Measurements from ENCODE around the gene HIGD1A.

HIGD1A gene

DNA sequence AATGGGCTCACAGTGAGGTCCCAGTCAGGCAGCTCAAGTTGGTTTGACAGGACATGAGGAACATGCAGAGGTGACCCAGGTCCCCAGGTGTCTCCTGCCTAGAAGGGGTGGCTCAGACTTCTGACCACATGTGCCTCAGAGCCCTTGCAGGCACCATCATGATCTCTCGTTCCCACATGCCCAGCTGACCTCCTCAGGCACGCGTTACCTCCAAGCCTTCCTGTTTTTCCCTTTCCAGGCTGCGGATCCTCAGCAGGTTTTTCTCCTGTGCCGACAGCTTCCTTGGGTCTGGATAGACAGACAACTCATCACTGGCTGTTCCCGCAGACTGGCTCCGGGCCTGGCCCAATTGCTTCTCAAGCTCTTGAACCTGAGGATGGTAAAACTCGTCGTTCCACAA, 61.6 kb downstream of the HIGD1A start:
- POLR2A ChIA-PET (ENCODE audit: low non-redundant PET) = no interaction called here
- no peak for DNase-seq (ENCODE audit: low spot score)
- TF ChIP-seq, protein P1, sequence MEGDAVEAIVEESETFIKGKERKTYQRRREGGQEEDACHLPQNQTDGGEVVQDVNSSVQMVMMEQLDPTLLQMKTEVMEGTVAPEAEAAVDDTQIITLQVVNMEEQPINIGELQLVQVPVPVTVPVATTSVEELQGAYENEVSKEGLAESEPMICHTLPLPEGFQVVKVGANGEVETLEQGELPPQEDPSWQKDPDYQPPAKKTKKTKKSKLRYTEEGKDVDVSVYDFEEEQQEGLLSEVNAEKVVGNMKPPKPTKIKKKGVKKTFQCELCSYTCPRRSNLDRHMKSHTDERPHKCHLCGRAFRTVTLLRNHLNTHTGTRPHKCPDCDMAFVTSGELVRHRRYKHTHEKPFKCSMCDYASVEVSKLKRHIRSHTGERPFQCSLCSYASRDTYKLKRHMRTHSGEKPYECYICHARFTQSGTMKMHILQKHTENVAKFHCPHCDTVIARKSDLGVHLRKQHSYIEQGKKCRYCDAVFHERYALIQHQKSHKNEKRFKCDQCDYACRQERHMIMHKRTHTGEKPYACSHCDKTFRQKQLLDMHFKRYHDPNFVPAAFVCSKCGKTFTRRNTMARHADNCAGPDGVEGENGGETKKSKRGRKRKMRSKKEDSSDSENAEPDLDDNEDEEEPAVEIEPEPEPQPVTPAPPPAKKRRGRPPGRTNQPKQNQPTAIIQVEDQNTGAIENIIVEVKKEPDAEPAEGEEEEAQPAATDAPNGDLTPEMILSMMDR (conservative IDR thresholded peaks at IDR 0.05; ENCODE audit: low read depth) = no peak
- H3K27ac ChIP-seq = no peak overlapping the region
- CTCF ChIA-PET = interaction anchor here (0.6 kb wide), 1 partner anchor 195 kb away, joined by 3 read pairs; no protein-coding TSS in a partner anchor

GRCh38 chr3:42742259-42742658, 62.0 kb downstream of the HIGD1A start:
- no peak for DNase-seq (ENCODE audit: low spot score)
- TF ChIP-seq, protein P1 (conservative IDR thresholded peaks at IDR 0.05; ENCODE audit: low read depth) = no peak
- POLR2A ChIA-PET (ENCODE audit: low non-redundant PET) = no interaction called here
- CTCF ChIA-PET = interaction anchor here (0.6 kb wide), 1 partner anchor 194 kb away, joined by 3 read pairs; no protein-coding TSS in a partner anchor
- no peak overlapping the region for H3K27ac ChIP-seq

- TF ChIP-seq, protein P1 (conservative IDR thresholded peaks at IDR 0.05; ENCODE audit: low read depth) = no peak
- H3K27ac ChIP-seq = no peak overlapping the region
- no peak for DNase-seq (ENCODE audit: low spot score)
- ChIA-PET POLR2A (ENCODE audit: low non-redundant PET) (no interaction called here), CTCF (no interaction called here)
These were observed 62.5 kb downstream of the HIGD1A start for GRCh38 chr3:42741796-42742195.

DNA sequence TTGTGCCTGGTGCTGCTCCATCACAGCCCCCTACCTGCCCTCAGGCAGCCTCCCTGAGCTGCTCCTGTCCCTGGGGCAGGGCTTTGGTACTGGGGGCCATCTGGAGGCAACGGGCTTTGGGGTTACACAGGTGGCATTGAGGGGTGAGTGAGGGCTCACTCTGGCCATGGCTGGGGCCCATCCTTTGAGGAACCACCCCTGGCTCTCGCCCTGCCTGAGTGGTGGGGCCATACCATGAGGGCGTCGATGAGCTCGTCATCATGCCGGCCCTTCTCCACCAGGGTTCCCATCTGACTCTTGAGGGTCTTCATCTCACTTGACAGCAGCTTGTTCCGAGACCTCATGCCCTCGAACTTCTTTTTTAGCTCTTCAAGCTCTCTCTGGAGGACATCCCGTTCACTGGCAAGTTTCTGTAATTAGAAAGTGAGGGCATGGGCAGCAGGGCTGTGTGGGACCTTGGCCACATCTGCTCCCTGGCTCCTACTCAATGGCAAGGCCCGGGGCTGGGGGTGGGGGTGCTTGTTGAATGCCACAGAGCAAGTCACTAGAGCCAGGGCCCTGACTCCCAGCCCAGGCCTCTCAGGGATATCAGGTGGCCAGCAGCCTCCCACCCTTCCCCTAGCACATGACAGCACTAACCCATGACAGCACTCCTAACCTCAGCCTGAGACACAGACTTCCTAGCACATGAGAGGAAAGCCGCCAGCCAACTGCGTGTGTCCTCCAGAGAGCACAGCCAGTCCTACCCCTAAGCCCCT, 64.7 kb downstream of the HIGD1A start:
- TF ChIP-seq, protein P1 (conservative IDR thresholded peaks at IDR 0.05; ENCODE audit: low read depth) = no peak
- no peak for DNase-seq (ENCODE audit: low spot score)
- H3K27ac ChIP-seq = no peak overlapping the region
- CTCF ChIA-PET = interaction anchor here (0.8 kb wide), 1 partner anchor 15 kb away, joined by 3 read pairs; no protein-coding TSS in a partner anchor
- POLR2A ChIA-PET (ENCODE audit: low non-redundant PET) = no interaction called here

- ChIA-PET CTCF (no interaction called here), POLR2A (ENCODE audit: low non-redundant PET) (no interaction called here)
- DNase-seq (ENCODE audit: low spot score) = no peak
- no peak overlapping the region for H3K27ac ChIP-seq
- TF ChIP-seq, protein P1 (conservative IDR thresholded peaks at IDR 0.05; ENCODE audit: low read depth) = no peak
These were observed 67.8 kb downstream of the HIGD1A start for GRCh38 chr3:42736531-42736930.

GRCh38 chr3:42736081-42736480, 68.2 kb downstream of the HIGD1A start:
- no peak overlapping the region for H3K27ac ChIP-seq
- TF ChIP-seq, protein P1 (conservative IDR thresholded peaks at IDR 0.05; ENCODE audit: low read depth) = no peak
- no peak for DNase-seq (ENCODE audit: low spot score)
- ChIA-PET POLR2A (ENCODE audit: low non-redundant PET) (no interaction called here), CTCF (interaction anchor here (0.9 kb wide), 1 partner anchor 94 kb away, joined by 3 read pairs; no protein-coding TSS in a partner anchor)
